SK-N-SH (cell line): ENCODE data around the gene UBXN10. TPM values are rescaled to one million over a fixed set of nuclear protein-coding genes. Genes with fewer than 3 reads are reported as not detected.

Experiments used
- CTCF ChIA-PET: fragments of 300-600, 350-600 bp; formaldehyde crosslinking; extraction: SDS; loops from one replicate; lab custom pipeline; 2021; lab: Yijun Ruan, JAX
- POLR2A ChIA-PET: fragments of 350-600 bp; sonication (Branson Sonifier 250); formaldehyde crosslinking; extraction: SDS; loops from one replicate; lab custom pipeline; 2020; ENCODE audit warnings: antibody characterized with exemption, inconsistent platforms; lab: Yijun Ruan, JAX
- DNase-seq: peaks from one replicate; pipeline ENCODE4 v3.0.0; 2012
- H2AFZ ChIP-seq: fragments of 200-600 bp; sonication (generic); 2 replicates; pipeline ENCODE4 v1.8.1; 2016; ENCODE audit warnings: antibody characterized with exemption, mild to moderate bottlenecking, low read depth
- H3F3A ChIP-seq: fragments of 200-600 bp; sonication (generic); replicated peaks from 2 replicates; pipeline ENCODE3; 2016; ENCODE audit warnings: antibody characterized with exemption, mild to moderate bottlenecking; ENCODE audit not compliant: insufficient read depth
- H3K27ac ChIP-seq, 2 experiments: fragments of 200-500 bp in 1 of 2; fragments of 200-600 bp in 1 of 2; sonication (Bioruptor generic) in 1 of 2; sonication (generic), shearing (Covaris generic) in 1 of 2; 2 replicates each; pipeline versions ENCODE4 v1.5.1 to v1.6.1; 2014 to 2016; ENCODE audit warnings: low read depth in 2 of 2, inconsistent platforms in 1 of 2, low read length in 1 of 2, mild to moderate bottlenecking in 1 of 2, mixed read lengths in 1 of 2
- H3K27me3 ChIP-seq: fragments of 200-600 bp; sonication (generic), shearing (Covaris generic); 2 replicates; pipeline ENCODE4 v1.6.1; 2016; ENCODE audit warnings: mixed run types; ENCODE audit not compliant: insufficient read depth
- H3K36me3 ChIP-seq, 2 experiments: fragments of 200-500 bp in 1 of 2; fragments of 200-600 bp in 1 of 2; sonication (Bioruptor generic) in 1 of 2; sonication (generic) in 1 of 2; replicated peaks in 1 of 2; 2 replicates each; pipeline versions ENCODE3 to v1.5.1; 2014 to 2016; ENCODE audit warnings: low read length in 1 of 2, mild to moderate bottlenecking in 1 of 2; ENCODE audit not compliant: insufficient read depth in 2 of 2, control insufficient read depth in 1 of 2
- H3K4me1 ChIP-seq, 2 experiments: fragments of 200-500 bp in 1 of 2; fragments of 200-600 bp in 1 of 2; sonication (Bioruptor generic) in 1 of 2; sonication (generic), shearing (Covaris generic) in 1 of 2; 2 replicates each; pipeline versions ENCODE4 v1.5.1 to v1.6.1; 2014 to 2016; ENCODE audit warnings: low read depth in 1 of 2, low read length in 1 of 2, mixed run types in 1 of 2; ENCODE audit not compliant: insufficient read depth in 2 of 2, control insufficient read depth in 1 of 2
- H3K4me2 ChIP-seq: fragments of 200-600 bp; sonication (generic), shearing (Covaris generic); 2 replicates; pipeline ENCODE4 v1.6.1; 2017; ENCODE audit warnings: mixed run types
- H3K4me3 ChIP-seq, 2 experiments: fragments of 200-500 bp in 1 of 2; fragments of 200-600 bp in 1 of 2; sonication (Bioruptor generic) in 1 of 2; sonication (generic), shearing (Covaris generic) in 1 of 2; 2 replicates each; pipeline versions ENCODE4 v1.5.1 to v1.8.1; 2014 to 2016; ENCODE audit warnings: low read depth in 2 of 2, inconsistent platforms in 1 of 2, low read length in 1 of 2, mild to moderate bottlenecking in 1 of 2, mixed read lengths in 1 of 2, moderate library complexity in 1 of 2
- H3K79me2 ChIP-seq: fragments of 200-600 bp; sonication (generic); 2 replicates; pipeline ENCODE4 v1.8.1; 2017; ENCODE audit warnings: mild to moderate bottlenecking; ENCODE audit not compliant: insufficient read depth
- H3K9ac ChIP-seq: fragments of 200-600 bp; sonication (generic); 2 replicates; pipeline ENCODE4 v1.6.1; 2017; ENCODE audit warnings: mixed run types
- H3K9me2 ChIP-seq: fragments of 200-600 bp; sonication (generic); 2 replicates; pipeline ENCODE4 v1.6.1; 2017; ENCODE audit warnings: mixed run types
- H3K9me3 ChIP-seq: fragments of 200-600 bp; sonication (generic); 2 replicates; pipeline ENCODE4 v1.6.1; 2017; ENCODE audit warnings: mixed run types, mild to moderate bottlenecking, moderate library complexity
- H4K20me1 ChIP-seq: fragments of 200-600 bp; sonication (generic); 2 replicates; pipeline ENCODE4 v1.6.1; 2017; ENCODE audit warnings: mild to moderate bottlenecking, mixed run types; ENCODE audit not compliant: insufficient read depth
- CHD2 ChIP-seq: fragments of 150-350 bp; IDR thresholded peaks from 2 replicates; pipeline ENCODE4 v1.6.1; 2018; ENCODE audit warnings: low read length; ENCODE audit not compliant: partially characterized antibody
- ELF1 ChIP-seq: IDR thresholded peaks from 2 replicates; pipeline ENCODE4 v1.4.0; 2012
- EP300 ChIP-seq, 2 experiments: IDR thresholded peaks; 2 replicates each; pipeline versions ENCODE4 v1.4.0 to v1.6.1; 2012; ENCODE audit warnings: borderline replicate concordance in 1 of 2, low read depth in 1 of 2, low read length in 1 of 2
- EZH2phosphoT487 ChIP-seq: fragments of 200-600 bp; sonication (generic); IDR thresholded peaks from 2 replicates; pipeline ENCODE4 v1.6.1; 2017; ENCODE audit warnings: low read depth, mixed run types, mild to moderate bottlenecking, antibody characterized with exemption, moderate library complexity, borderline replicate concordance
- GATA2 ChIP-seq: sonication (generic); formaldehyde crosslinking; IDR thresholded peaks from 2 replicates; pipeline ENCODE4 v1.5.0; 2020; ENCODE audit warnings: mild to moderate bottlenecking, missing genetic modification reagents
- JUND ChIP-seq: IDR thresholded peaks from 2 replicates; pipeline ENCODE4 v1.4.0; 2012
- MEF2A ChIP-seq: IDR thresholded peaks from 2 replicates; pipeline ENCODE4 v1.4.0; 2012; ENCODE audit warnings: low read depth, borderline replicate concordance
- NFIC ChIP-seq: IDR thresholded peaks from 2 replicates; pipeline ENCODE4 v1.4.0; 2012; ENCODE audit warnings: borderline replicate concordance
- RXRA ChIP-seq: IDR thresholded peaks from 2 replicates; pipeline ENCODE4 v1.4.0; 2012; ENCODE audit warnings: low read depth, mild to moderate bottlenecking, borderline replicate concordance
- SMC3 ChIP-seq: IDR thresholded peaks from 2 replicates; pipeline ENCODE4 v1.6.1; 2012; ENCODE audit warnings: low read depth, low read length, improper control_type of control experiment
- YY1 ChIP-seq: IDR thresholded peaks from 2 replicates; pipeline ENCODE4 v1.4.0; 2012; ENCODE audit warnings: low read depth, mild to moderate bottlenecking
- WGBS: methylation state at CpG from one replicate; pipeline ENCODE4 v1.1.6; 2017; ENCODE audit warnings: low lambda C conversion rate; 5-methylcytosine and 5-hydroxymethylcytosine counted together
- polyA plus RNA-seq, 3 experiments: library from polyadenylated mRNA; depleted of rRNA; stranded (reverse); fragments of >200 nt; gene quantifications; 2 replicates each; pipeline ENCODE4 v1.2.3, GENCODE V29; 2012
- TF ChIP-seq, protein P1 (sequence below): IDR thresholded peaks from 2 replicates; pipeline ENCODE4 v1.4.0; 2012; ENCODE audit warnings: low read depth
- TF ChIP-seq, protein P2 (sequence below): fragments of 150-350 bp; IDR thresholded peaks from 2 replicates; pipeline ENCODE4 v1.6.1; 2016; ENCODE audit warnings: mild to moderate bottlenecking, low read depth, low read length
- TF ChIP-seq, protein P3 (sequence below): IDR thresholded peaks from 2 replicates; pipeline ENCODE4; 2012
- TF ChIP-seq, protein P4 (sequence below): IDR thresholded peaks from 2 replicates; pipeline ENCODE4 v1.4.0; 2012; ENCODE audit warnings: low read depth, borderline replicate concordance
- TF ChIP-seq, protein P5 (sequence below): fragments of 200-600 bp; sonication (generic); IDR thresholded peaks from 2 replicates; pipeline ENCODE4 v1.6.1; 2017; ENCODE audit warnings: antibody characterized with exemption, mild to moderate bottlenecking, moderate library complexity

UBXN10 gene
- polyA plus RNA-seq, 1 of the 3 experiments (the other 2 are of a cell fraction): not detected

DNA sequence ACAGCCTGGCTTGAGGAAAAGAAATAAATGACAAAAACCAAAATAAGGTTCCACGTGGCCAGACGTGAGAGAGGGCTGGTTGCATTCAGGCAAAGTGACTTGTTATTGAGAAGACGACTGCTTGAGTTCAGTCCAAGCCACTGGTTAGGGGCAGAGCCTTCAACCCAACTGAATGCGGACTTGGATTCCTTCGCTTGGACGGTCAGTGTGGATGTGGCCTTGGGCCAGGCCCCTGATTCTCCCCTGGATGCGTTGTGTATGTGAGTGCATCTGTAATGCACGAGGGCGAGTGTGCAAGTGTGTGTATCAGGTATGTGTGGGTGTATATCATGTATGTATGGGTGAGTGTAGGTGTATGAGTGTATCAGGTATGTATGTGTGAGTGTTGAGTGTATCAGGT lies 44.9 kb upstream of the UBXN10 start:
- H3K4me3 ChIP-seq: no peak overlapping the region
- no peaks in the 10 kb centered on the region for H3K9me2 ChIP-seq
- no peaks in the 10 kb centered on the region for H4K20me1 ChIP-seq
- no peaks in the 10 kb centered on the region for H3K79me2 ChIP-seq
- no peaks in the 10 kb centered on the region for H3K4me1 ChIP-seq
- H2AFZ ChIP-seq: no peak overlapping the region
- no peak overlapping the region for H3K9ac ChIP-seq
- H3K4me2 ChIP-seq: no peak overlapping the region
- no peaks in the 10 kb centered on the region for H3F3A ChIP-seq
- H3K9me3 ChIP-seq: no peaks in the 10 kb centered on the region
- ChIA-PET POLR2A (no interaction called here), CTCF (interaction anchor here (2.1 kb wide), 1 partner anchor 11 kb away, joined by 9 read pairs; no protein-coding TSS in a partner anchor)
- no peaks in the 10 kb centered on the region; the same call in 1 of the 2 replicates for H3K27me3 ChIP-seq
- H3K36me3 ChIP-seq: no peaks in the 10 kb centered on the region
- no peak overlapping the region for H3K27ac ChIP-seq
- TF ChIP-seq, protein P1, sequence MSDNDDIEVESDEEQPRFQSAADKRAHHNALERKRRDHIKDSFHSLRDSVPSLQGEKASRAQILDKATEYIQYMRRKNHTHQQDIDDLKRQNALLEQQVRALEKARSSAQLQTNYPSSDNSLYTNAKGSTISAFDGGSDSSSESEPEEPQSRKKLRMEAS: no peak
- no peak for TF ChIP-seq ELF1
- no peak for TF ChIP-seq SMC3
- no peak for TF ChIP-seq YY1
- TF ChIP-seq, protein P2, sequence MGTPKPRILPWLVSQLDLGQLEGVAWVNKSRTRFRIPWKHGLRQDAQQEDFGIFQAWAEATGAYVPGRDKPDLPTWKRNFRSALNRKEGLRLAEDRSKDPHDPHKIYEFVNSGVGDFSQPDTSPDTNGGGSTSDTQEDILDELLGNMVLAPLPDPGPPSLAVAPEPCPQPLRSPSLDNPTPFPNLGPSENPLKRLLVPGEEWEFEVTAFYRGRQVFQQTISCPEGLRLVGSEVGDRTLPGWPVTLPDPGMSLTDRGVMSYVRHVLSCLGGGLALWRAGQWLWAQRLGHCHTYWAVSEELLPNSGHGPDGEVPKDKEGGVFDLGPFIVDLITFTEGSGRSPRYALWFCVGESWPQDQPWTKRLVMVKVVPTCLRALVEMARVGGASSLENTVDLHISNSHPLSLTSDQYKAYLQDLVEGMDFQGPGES: no peak
- no peak for TF ChIP-seq CHD2
- TF ChIP-seq GATA2 (CRISPR knock-in tag): no peak
- no peak for TF ChIP-seq MEF2A
- TF ChIP-seq, protein P3, sequence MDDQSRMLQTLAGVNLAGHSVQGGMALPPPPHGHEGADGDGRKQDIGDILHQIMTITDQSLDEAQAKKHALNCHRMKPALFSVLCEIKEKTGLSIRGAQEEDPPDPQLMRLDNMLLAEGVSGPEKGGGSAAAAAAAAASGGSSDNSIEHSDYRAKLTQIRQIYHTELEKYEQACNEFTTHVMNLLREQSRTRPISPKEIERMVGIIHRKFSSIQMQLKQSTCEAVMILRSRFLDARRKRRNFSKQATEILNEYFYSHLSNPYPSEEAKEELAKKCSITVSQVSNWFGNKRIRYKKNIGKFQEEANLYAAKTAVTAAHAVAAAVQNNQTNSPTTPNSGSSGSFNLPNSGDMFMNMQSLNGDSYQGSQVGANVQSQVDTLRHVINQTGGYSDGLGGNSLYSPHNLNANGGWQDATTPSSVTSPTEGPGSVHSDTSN: no peak
- TF ChIP-seq, protein P4, sequence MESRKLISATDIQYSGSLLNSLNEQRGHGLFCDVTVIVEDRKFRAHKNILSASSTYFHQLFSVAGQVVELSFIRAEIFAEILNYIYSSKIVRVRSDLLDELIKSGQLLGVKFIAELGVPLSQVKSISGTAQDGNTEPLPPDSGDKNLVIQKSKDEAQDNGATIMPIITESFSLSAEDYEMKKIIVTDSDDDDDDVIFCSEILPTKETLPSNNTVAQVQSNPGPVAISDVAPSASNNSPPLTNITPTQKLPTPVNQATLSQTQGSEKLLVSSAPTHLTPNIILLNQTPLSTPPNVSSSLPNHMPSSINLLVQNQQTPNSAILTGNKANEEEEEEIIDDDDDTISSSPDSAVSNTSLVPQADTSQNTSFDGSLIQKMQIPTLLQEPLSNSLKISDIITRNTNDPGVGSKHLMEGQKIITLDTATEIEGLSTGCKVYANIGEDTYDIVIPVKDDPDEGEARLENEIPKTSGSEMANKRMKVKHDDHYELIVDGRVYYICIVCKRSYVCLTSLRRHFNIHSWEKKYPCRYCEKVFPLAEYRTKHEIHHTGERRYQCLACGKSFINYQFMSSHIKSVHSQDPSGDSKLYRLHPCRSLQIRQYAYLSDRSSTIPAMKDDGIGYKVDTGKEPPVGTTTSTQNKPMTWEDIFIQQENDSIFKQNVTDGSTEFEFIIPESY: no peak
- TF ChIP-seq RXRA: no peak
- WGBS: 66% methylated on average over 9 of the region's 9 CpGs
- DNase-seq: no peak

DNA sequence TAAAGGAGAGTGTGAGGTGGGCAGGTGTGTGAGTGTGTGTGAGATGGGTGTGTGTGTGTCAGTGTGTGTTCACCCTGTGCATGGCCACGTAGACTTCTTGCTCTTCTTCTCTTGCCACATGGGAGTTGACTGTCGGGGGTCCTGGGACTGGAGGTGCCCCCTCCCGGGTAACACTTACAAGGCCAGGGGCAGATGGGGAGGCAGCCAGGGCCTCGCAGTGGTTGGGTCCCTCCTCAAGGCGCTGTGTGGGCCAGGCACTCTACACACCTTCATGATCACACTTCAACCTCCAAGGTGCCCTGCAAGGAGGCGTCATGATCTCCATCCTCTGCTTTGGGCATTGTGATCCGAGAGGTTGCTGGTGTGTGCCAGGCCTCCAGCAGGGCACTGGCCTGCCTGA lies 44.4 kb upstream of the UBXN10 start:
- Histone ChIP-seq H3K79me2 (no peaks in the 10 kb centered on the region), H3K27me3 (no peaks in the 10 kb centered on the region; the same call in 1 of the 2 replicates), H4K20me1 (no peaks in the 10 kb centered on the region), H3K27ac (no peak overlapping the region), H3K4me1 (no peaks in the 10 kb centered on the region), H3K4me2 (no peak overlapping the region), H3K4me3 (no peak overlapping the region), H3K36me3 (no peaks in the 10 kb centered on the region), H3K9me3 (no peaks in the 10 kb centered on the region), H3F3A (no peaks in the 10 kb centered on the region), H3K9ac (no peak overlapping the region), H2AFZ (no peak overlapping the region), H3K9me2 (no peaks in the 10 kb centered on the region)
- no peak for DNase-seq
- WGBS: 40% methylated on average over 4 of the region's 7 CpGs
- POLR2A ChIA-PET: no interaction called here
- CTCF ChIA-PET: no interaction called here
- TF ChIP-seq NFIC (no peak), ELF1 (no peak), CHD2 (no peak), EZH2phosphoT487 (no peak), EP300 (IDR thresholded peaks at IDR 0.05; ENCODE audit: borderline replicate concordance in 1 of 2, low read depth in 1 of 2, low read length in 1 of 2) (no peak), JUND (no peak)
- TF ChIP-seq, protein P5, sequence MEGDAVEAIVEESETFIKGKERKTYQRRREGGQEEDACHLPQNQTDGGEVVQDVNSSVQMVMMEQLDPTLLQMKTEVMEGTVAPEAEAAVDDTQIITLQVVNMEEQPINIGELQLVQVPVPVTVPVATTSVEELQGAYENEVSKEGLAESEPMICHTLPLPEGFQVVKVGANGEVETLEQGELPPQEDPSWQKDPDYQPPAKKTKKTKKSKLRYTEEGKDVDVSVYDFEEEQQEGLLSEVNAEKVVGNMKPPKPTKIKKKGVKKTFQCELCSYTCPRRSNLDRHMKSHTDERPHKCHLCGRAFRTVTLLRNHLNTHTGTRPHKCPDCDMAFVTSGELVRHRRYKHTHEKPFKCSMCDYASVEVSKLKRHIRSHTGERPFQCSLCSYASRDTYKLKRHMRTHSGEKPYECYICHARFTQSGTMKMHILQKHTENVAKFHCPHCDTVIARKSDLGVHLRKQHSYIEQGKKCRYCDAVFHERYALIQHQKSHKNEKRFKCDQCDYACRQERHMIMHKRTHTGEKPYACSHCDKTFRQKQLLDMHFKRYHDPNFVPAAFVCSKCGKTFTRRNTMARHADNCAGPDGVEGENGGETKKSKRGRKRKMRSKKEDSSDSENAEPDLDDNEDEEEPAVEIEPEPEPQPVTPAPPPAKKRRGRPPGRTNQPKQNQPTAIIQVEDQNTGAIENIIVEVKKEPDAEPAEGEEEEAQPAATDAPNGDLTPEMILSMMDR: no peak
- TF ChIP-seq, protein P1: no peak
- TF ChIP-seq, protein P2: no peak
